ENCODE measurements around the gene FRRS1L. TPM values are rescaled to one million over a fixed set of nuclear protein-coding genes. Genes with fewer than 3 reads are reported as not detected.
A peak's percentile ranks its signal among the peaks of the same experiment; 100 is the strongest.

FRRS1L gene
- not detected in 2 replicates for total RNA-seq (2022)
- not detected for Bru-seq, nascent RNA
- BruChase-seq, experiment 1, labeled RNA remaining after a 6-hour chase, result not detected
- percentile 3 among the genes with signal in this experiment for BruChase-seq, experiment 2, labeled RNA remaining after a 2-hour chase
- long read RNA-seq, result 0 reads

- BruUV-seq (replicated peaks), result no TSS peak
- Mint-ChIP-seq H3K36me3 (ENCODE audit: insufficient read depth, unreplicated experiment) (no peaks in the 10 kb centered on the region), H3K4me3 (ENCODE audit: low read depth, unreplicated experiment) (no peak within 1 kb of the TSS), H3K27me3 (ENCODE audit: unreplicated experiment) (peaks cover 16% of the 10 kb centered on the region), H3K9me3 (ENCODE audit: low read depth, unreplicated experiment) (no peaks in the 10 kb centered on the region), H3K27ac (ENCODE audit: unreplicated experiment) (no peak within 1 kb of the TSS), H3K4me1 (ENCODE audit: low read depth, unreplicated experiment) (no peaks in the 10 kb centered on the region)
- intact Hi-C loops (cut with micrococcal nuclease; ENCODE audit: unreplicated experiment), result no loop called here
- CTCF ChIA-PET, result no interaction called here
- TF ChIP-seq CTCF (IDR thresholded peaks at IDR 0.05; ENCODE audit: unreplicated experiment), result no peak
- DNase-seq, result no peak
These were observed at the start of gene FRRS1L for GRCh38 chr9:109166771-109167601. FRRS1L (minus strand) TSS chr9:109167249; CDS start chr9:109167138, 111 bp downstream.

- DNase-seq, result no peak
- no peak overlapping the region for H3K4me3 Mint-ChIP-seq (ENCODE audit: low read depth, unreplicated experiment)
- peaks cover 51% of the 10 kb centered on the region for H3K27me3 Mint-ChIP-seq (ENCODE audit: unreplicated experiment)
- no TSS peak for BruUV-seq (replicated peaks)
- CTCF ChIA-PET, result no interaction called here
- no peaks in the 10 kb centered on the region for H3K4me1 Mint-ChIP-seq (ENCODE audit: low read depth, unreplicated experiment)
- TF ChIP-seq CTCF (IDR thresholded peaks at IDR 0.05; ENCODE audit: unreplicated experiment), result no peak
- no peaks in the 10 kb centered on the region for H3K36me3 Mint-ChIP-seq (ENCODE audit: insufficient read depth, unreplicated experiment)
- H3K27ac Mint-ChIP-seq (ENCODE audit: unreplicated experiment), result no peak overlapping the region
- intact Hi-C loops (cut with micrococcal nuclease; ENCODE audit: unreplicated experiment), result no loop called here
- no peaks in the 10 kb centered on the region for H3K9me3 Mint-ChIP-seq (ENCODE audit: low read depth, unreplicated experiment)
These were observed 47.4 kb upstream of the FRRS1L start for GRCh38 chr9:109214414-109214813.

GRCh38 chr9:109213285-109214121, 46.5 kb upstream of the FRRS1L start:
- Mint-ChIP-seq H3K9me3 (ENCODE audit: low read depth, unreplicated experiment) (no peaks in the 10 kb centered on the region), H3K27me3 (ENCODE audit: unreplicated experiment) (peaks cover 41% of the 10 kb centered on the region), H3K4me1 (ENCODE audit: low read depth, unreplicated experiment) (no peaks in the 10 kb centered on the region), H3K27ac (ENCODE audit: unreplicated experiment) (no peak overlapping the region), H3K4me3 (ENCODE audit: low read depth, unreplicated experiment) (no peak overlapping the region), H3K36me3 (ENCODE audit: insufficient read depth, unreplicated experiment) (no peaks in the 10 kb centered on the region)
- no peak for TF ChIP-seq CTCF (IDR thresholded peaks at IDR 0.05; ENCODE audit: unreplicated experiment)
- BruUV-seq (replicated peaks), result no TSS peak
- intact Hi-C loops (cut with micrococcal nuclease; ENCODE audit: unreplicated experiment), result no loop called here
- CTCF ChIA-PET, result no interaction called here
- DNase-seq, result no peak

GRCh38 chr9:109212768-109213167, 45.7 kb upstream of the FRRS1L start:
- BruUV-seq (replicated peaks), result no TSS peak
- Mint-ChIP-seq H3K9me3 (ENCODE audit: low read depth, unreplicated experiment) (no peaks in the 10 kb centered on the region), H3K4me1 (ENCODE audit: low read depth, unreplicated experiment) (no peaks in the 10 kb centered on the region), H3K27ac (ENCODE audit: unreplicated experiment) (no peak overlapping the region), H3K27me3 (ENCODE audit: unreplicated experiment) (peaks cover 36% of the 10 kb centered on the region), H3K36me3 (ENCODE audit: insufficient read depth, unreplicated experiment) (no peaks in the 10 kb centered on the region), H3K4me3 (ENCODE audit: low read depth, unreplicated experiment) (no peak overlapping the region)
- DNase-seq, result no peak
- no peak for TF ChIP-seq CTCF (IDR thresholded peaks at IDR 0.05; ENCODE audit: unreplicated experiment)
- CTCF ChIA-PET, result no interaction called here
- intact Hi-C loops (cut with micrococcal nuclease; ENCODE audit: unreplicated experiment), result no loop called here
